ENCODE data around the gene MAML3.

Gene MAML3

GRCh38 chr4:140141210-140141835 lies 12.7 kb downstream of the MAML3 start:
- H4K20me1 ChIP-seq (ENCODE audit: control insufficient read depth, insufficient read depth, low read depth, low read length), result no peaks in the 10 kb centered on the region
- no peaks in the 10 kb centered on the region for H3K9me3 ChIP-seq (ENCODE audit: control insufficient read depth, insufficient read depth, low read length)
- no peak overlapping the region for H3K4me2 ChIP-seq (ENCODE audit: low read length)
- H3K4me3 ChIP-seq (ENCODE audit: low read length), result no peak overlapping the region
- H3K9me2 ChIP-seq (replicated peaks; ENCODE audit: control insufficient read depth, low read length), result no peaks in the 10 kb centered on the region
- TF ChIP-seq EZH2phosphoT487 (IDR thresholded peaks at IDR 0.05; ENCODE audit: borderline replicate concordance, low read length) (no peak), CTCF (IDR thresholded peaks at IDR 0.05; ENCODE audit: low read depth, low read length, poor library complexity, severe bottlenecking) (no peak)
- 0 out of 2 replicates have a peak, but pooled peaks cover 3% of the 10 kb centered on the region for H3F3A ChIP-seq (ENCODE audit: control insufficient read depth, insufficient read depth)
- H3K27ac ChIP-seq (ENCODE audit: low read depth, low read length), result no peak overlapping the region
- peaks cover 13% of the 10 kb centered on the region for H3K4me1 ChIP-seq (ENCODE audit: control insufficient read depth, low read length)
- no peaks in the 10 kb centered on the region for H3K27me3 ChIP-seq (ENCODE audit: control insufficient read depth, low read length)
- no peaks in the 10 kb centered on the region for H3K36me3 ChIP-seq (ENCODE audit: control insufficient read depth, low read length)
- peaks cover 60% of the 10 kb centered on the region for H3K79me2 ChIP-seq (ENCODE audit: control insufficient read depth, low read length)

GRCh38 chr4:140140566-140140965 lies 13.4 kb downstream of the MAML3 start:
- Histone ChIP-seq H3K36me3 (ENCODE audit: control insufficient read depth, low read length) (no peaks in the 10 kb centered on the region), H3K27me3 (ENCODE audit: control insufficient read depth, low read length) (no peaks in the 10 kb centered on the region), H3K9me3 (ENCODE audit: control insufficient read depth, insufficient read depth, low read length) (no peaks in the 10 kb centered on the region), H3K4me1 (ENCODE audit: control insufficient read depth, low read length) (peaks cover 13% of the 10 kb centered on the region), H4K20me1 (ENCODE audit: control insufficient read depth, insufficient read depth, low read depth, low read length) (no peaks in the 10 kb centered on the region), H3K9me2 (replicated peaks; ENCODE audit: control insufficient read depth, low read length) (no peaks in the 10 kb centered on the region), H3K79me2 (ENCODE audit: control insufficient read depth, low read length) (peaks cover 65% of the 10 kb centered on the region), H3K4me2 (ENCODE audit: low read length) (no peak overlapping the region), H3K4me3 (ENCODE audit: low read length) (no peak overlapping the region), H3K27ac (ENCODE audit: low read depth, low read length) (no peak overlapping the region), H3F3A (ENCODE audit: control insufficient read depth, insufficient read depth) (0 out of 2 replicates have a peak, but pooled peaks cover 3% of the 10 kb centered on the region)
- TF ChIP-seq CTCF (IDR thresholded peaks at IDR 0.05; ENCODE audit: low read depth, low read length, poor library complexity, severe bottlenecking), result no peak
- no peak for TF ChIP-seq EZH2phosphoT487 (IDR thresholded peaks at IDR 0.05; ENCODE audit: borderline replicate concordance, low read length)

GRCh38 chr4:140138428-140138827 lies 15.6 kb downstream of the MAML3 start:
- Histone ChIP-seq H3K4me2 (ENCODE audit: low read length) (no peak overlapping the region), H3K79me2 (ENCODE audit: control insufficient read depth, low read length) (peaks cover 70% of the 10 kb centered on the region), H4K20me1 (ENCODE audit: control insufficient read depth, insufficient read depth, low read depth, low read length) (no peaks in the 10 kb centered on the region), H3K9me3 (ENCODE audit: control insufficient read depth, insufficient read depth, low read length) (no peaks in the 10 kb centered on the region), H3K4me3 (ENCODE audit: low read length) (no peak overlapping the region), H3F3A (ENCODE audit: control insufficient read depth, insufficient read depth) (no peaks in the 10 kb centered on the region), H3K36me3 (ENCODE audit: control insufficient read depth, low read length) (no peaks in the 10 kb centered on the region), H3K4me1 (ENCODE audit: control insufficient read depth, low read length) (peaks cover 10% of the 10 kb centered on the region), H3K27ac (ENCODE audit: low read depth, low read length) (no peak overlapping the region), H3K9me2 (replicated peaks; ENCODE audit: control insufficient read depth, low read length) (no peaks in the 10 kb centered on the region), H3K27me3 (ENCODE audit: control insufficient read depth, low read length) (no peaks in the 10 kb centered on the region)
- TF ChIP-seq CTCF (IDR thresholded peaks at IDR 0.05; ENCODE audit: low read depth, low read length, poor library complexity, severe bottlenecking), result no peak

All from DOHH2 (cell line).